ENCODE data around the gene CTXN1.

The CTXN1 gene

GRCh38 chr19:7922836-7923195, 3.1 kb downstream of the CTXN1 start:
- H3K4me3 ChIP-seq (ENCODE audit: low read depth, low read length), result no peak overlapping the region
- no peaks in the 10 kb centered on the region for H3K9me3 ChIP-seq (ENCODE audit: control insufficient read depth, insufficient read depth, low read depth, low read length)
- TF ChIP-seq ZSCAN23 (tag by site-specific recombination; IDR thresholded peaks at IDR 0.05) (no peak), ZBTB20 (tag by site-specific recombination; IDR thresholded peaks at IDR 0.05) (no peak), INSM2 (tag by site-specific recombination; IDR thresholded peaks at IDR 0.05) (no peak), KLF1 (tag by site-specific recombination; IDR thresholded peaks at IDR 0.05) (no peak), ZNF785 (tag by site-specific recombination; IDR thresholded peaks at IDR 0.05) (no peak), SCRT1 (tag by site-specific recombination; IDR thresholded peaks at IDR 0.05; ENCODE audit: borderline replicate concordance) (no peak), ZBTB7A (tag by site-specific recombination; IDR thresholded peaks at IDR 0.05; ENCODE audit: low read depth) (no peak), WT1 (tag by site-specific recombination; IDR thresholded peaks at IDR 0.05) (no peak), ZNF48 (tag by site-specific recombination; IDR thresholded peaks at IDR 0.05) (no peak), ZNF335 (tag by site-specific recombination; conservative IDR thresholded peaks at IDR 0.05) (no peak), ZNF354C (tag by site-specific recombination; IDR thresholded peaks at IDR 0.05; ENCODE audit: borderline replicate concordance, low read depth) (no peak), ZSCAN5A (tag by site-specific recombination; IDR thresholded peaks at IDR 0.05) (no peak), ZNF112 (tag by site-specific recombination; IDR thresholded peaks at IDR 0.05) (no peak), GLIS1 (tag by site-specific recombination; IDR thresholded peaks at IDR 0.05) (no peak), ZNF660 (tag by site-specific recombination; IDR thresholded peaks at IDR 0.05) (no peak), ZNF16 (tag by site-specific recombination; IDR thresholded peaks at IDR 0.05; ENCODE audit: low read depth) (no peak), ZNF341 (tag by site-specific recombination; IDR thresholded peaks at IDR 0.05; ENCODE audit: low read depth) (no peak)
- peaks cover 0 to 24% of the 10 kb centered on the region in 2 experiments; a peak in 1 of 3 replicates for H3K36me3 ChIP-seq (ENCODE audit: control insufficient read depth in 2 of 2, insufficient read depth in 1 of 2, low read length in 2 of 2)
- POLR2A ChIA-PET, result interaction anchor here (0.6 to 1.1 kb wide), 2 partner anchors 19 to 1038 kb away, joined by 3 to 4 read pairs; partner anchors contain the start of gene MAP2K7
- peaks cover 6% of the 10 kb centered on the region for H3K4me1 ChIP-seq (ENCODE audit: control insufficient read depth, insufficient read depth, low read length)
- CTCF ChIA-PET, result interaction anchor here (1.1 to 1.6 kb wide), 2 partner anchors 19 to 70 kb away, joined by 3 to 6 read pairs; partner anchors contain the start of gene MAP2K7
- H3K27ac ChIP-seq (ENCODE audit: extremely low read depth, low read depth, low read length), result no peak overlapping the region

GRCh38 chr19:7921967-7922835, 3.7 kb downstream of the CTXN1 start:
- CTCF ChIA-PET, result interaction anchor here (0.6 to 3.1 kb wide), 6 partner anchors 18 to 146 kb away, joined by 3 to 25 read pairs (median 4); partner anchors contain the start of gene MAP2K7
- Histone ChIP-seq H3K27ac (ENCODE audit: extremely low read depth, low read depth, low read length) (no peak overlapping the region), H3K9me3 (ENCODE audit: control insufficient read depth, insufficient read depth, low read depth, low read length) (no peaks in the 10 kb centered on the region), H3K4me1 (ENCODE audit: control insufficient read depth, insufficient read depth, low read length) (peaks cover 6% of the 10 kb centered on the region), H3K36me3 (ENCODE audit: control insufficient read depth in 2 of 2, insufficient read depth in 1 of 2, low read length in 2 of 2) (peaks cover 0 to 20% of the 10 kb centered on the region in 2 experiments; a peak in 1 of 3 replicates), H3K4me3 (ENCODE audit: low read depth, low read length) (no peak overlapping the region)
- POLR2A ChIA-PET, result interaction anchor here (0.6 to 3.5 kb wide), 6 partner anchors 19 to 1037 kb away, joined by 3 to 36 read pairs (median 9); partner anchors contain the start of genes MAP2K7 and TIMM44
- TF ChIP-seq CTCF (tag by site-specific recombination; IDR thresholded peaks at IDR 0.05) (0 out of 2 replicates have a peak, but pooled peaks have one; percentile 11), ZNF600 (tag by site-specific recombination; IDR thresholded peaks at IDR 0.05) (peak; percentile 53; the same call in 1 of the 2 replicates), ZNF449 (tag by site-specific recombination; IDR thresholded peaks at IDR 0.05) (no peak)
